ENCODE data around the gene NTNG1.

The NTNG1 gene

DNA sequence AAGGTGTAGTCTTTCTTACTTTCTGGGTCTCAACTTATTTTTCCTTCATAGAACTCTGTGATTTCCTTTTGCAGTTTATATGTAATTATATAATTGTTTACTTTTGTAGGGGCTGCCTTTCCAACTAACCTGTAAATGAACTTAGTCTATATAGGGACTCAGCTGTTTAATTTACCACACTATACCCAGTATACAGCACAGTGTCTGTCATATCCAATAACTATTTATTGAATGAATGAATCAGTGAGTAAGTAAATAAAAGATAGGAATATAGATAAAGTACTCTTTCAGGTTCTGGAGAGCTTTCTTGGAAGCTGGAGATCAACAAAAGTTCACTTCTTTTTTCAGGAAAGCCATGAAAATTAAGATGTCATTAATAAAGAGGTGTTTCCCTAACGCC is 174.8 kb downstream of the NTNG1 start:
- Histone ChIP-seq H3K9ac (no peak overlapping the region), H3K4me2 (no peak overlapping the region), H3K27me3 (ENCODE audit: insufficient read depth, low read depth) (no peaks in the 10 kb centered on the region), H3K27ac (no peak overlapping the region), H3K4me3 (IDR thresholded peaks at IDR 0.05; ENCODE audit: insufficient read depth, low read depth, low read length) (no peak overlapping the region), H3K79me2 (ENCODE audit: insufficient read depth, low read depth) (no peaks in the 10 kb centered on the region), H3K36me3 (ENCODE audit: insufficient read depth) (no peaks in the 10 kb centered on the region), H4K20me1 (ENCODE audit: insufficient read depth) (no peaks in the 10 kb centered on the region), H2AFZ (ENCODE audit: low read depth) (no peak overlapping the region), H3K4me1 (ENCODE audit: low read depth, poor library complexity, severe bottlenecking) (no peaks in the 10 kb centered on the region)
- TF ChIP-seq, protein P1, sequence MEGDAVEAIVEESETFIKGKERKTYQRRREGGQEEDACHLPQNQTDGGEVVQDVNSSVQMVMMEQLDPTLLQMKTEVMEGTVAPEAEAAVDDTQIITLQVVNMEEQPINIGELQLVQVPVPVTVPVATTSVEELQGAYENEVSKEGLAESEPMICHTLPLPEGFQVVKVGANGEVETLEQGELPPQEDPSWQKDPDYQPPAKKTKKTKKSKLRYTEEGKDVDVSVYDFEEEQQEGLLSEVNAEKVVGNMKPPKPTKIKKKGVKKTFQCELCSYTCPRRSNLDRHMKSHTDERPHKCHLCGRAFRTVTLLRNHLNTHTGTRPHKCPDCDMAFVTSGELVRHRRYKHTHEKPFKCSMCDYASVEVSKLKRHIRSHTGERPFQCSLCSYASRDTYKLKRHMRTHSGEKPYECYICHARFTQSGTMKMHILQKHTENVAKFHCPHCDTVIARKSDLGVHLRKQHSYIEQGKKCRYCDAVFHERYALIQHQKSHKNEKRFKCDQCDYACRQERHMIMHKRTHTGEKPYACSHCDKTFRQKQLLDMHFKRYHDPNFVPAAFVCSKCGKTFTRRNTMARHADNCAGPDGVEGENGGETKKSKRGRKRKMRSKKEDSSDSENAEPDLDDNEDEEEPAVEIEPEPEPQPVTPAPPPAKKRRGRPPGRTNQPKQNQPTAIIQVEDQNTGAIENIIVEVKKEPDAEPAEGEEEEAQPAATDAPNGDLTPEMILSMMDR (conservative IDR thresholded peaks at IDR 0.05; ENCODE audit: low read depth, low read length), result no peak

DNA sequence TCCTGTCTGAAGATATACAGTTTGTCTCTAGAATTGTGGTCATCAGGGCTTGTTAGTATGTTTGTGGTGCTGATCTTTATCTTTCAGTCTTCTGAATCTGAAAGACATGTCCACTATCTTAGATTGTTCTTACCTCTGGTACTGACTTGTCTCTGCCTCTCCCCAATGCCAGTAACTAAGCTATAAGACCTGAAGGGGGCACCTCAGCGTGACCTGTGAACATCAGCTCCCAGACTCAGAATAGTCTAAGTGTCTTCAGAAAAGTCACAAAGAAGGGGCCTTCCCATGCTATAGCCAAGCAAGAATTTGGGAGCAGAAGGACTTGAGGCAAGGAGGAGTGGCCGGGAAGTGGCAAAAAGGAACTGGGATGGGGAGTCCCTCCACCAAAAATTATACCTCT is 178.1 kb downstream of the NTNG1 start:
- H3K4me1 ChIP-seq (ENCODE audit: low read depth, poor library complexity, severe bottlenecking), result no peaks in the 10 kb centered on the region

DNA sequence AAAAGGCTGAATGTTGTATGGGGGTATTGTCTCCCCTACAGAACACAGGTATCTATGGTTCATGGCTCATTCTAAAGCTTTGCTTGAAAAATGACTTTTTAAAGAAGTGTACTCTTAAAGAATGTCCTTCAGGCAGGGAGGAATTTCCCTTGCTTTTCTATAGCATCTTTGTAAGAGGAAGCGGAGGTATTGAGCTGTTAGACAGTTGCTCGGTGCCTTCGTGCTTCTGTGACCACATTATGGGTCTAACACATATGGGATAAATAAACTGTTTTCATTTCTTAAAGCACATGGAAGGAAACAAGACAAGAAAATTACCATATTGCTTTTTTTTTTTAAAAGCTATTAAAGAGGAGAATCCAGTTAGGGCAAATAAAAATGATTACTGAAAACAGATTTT is 182.9 kb downstream of the NTNG1 start:
- Histone ChIP-seq H3K27me3 (ENCODE audit: insufficient read depth, low read depth) (no peaks in the 10 kb centered on the region), H3K27ac (no peak overlapping the region), H3K4me1 (ENCODE audit: low read depth, poor library complexity, severe bottlenecking) (no peaks in the 10 kb centered on the region), H2AFZ (ENCODE audit: low read depth) (no peak overlapping the region), H3K79me2 (ENCODE audit: insufficient read depth, low read depth) (no peaks in the 10 kb centered on the region), H3K4me2 (no peak overlapping the region), H3K36me3 (ENCODE audit: insufficient read depth) (no peaks in the 10 kb centered on the region), H3K9ac (no peak overlapping the region), H4K20me1 (ENCODE audit: insufficient read depth) (no peaks in the 10 kb centered on the region), H3K4me3 (IDR thresholded peaks at IDR 0.05; ENCODE audit: insufficient read depth, low read depth, low read length) (no peak overlapping the region)
- TF ChIP-seq, protein P1 (conservative IDR thresholded peaks at IDR 0.05; ENCODE audit: low read depth, low read length), result no peak

More for the DNA sequence above, 178.1 kb downstream of the NTNG1 start:
- H3K9ac ChIP-seq, result no peak overlapping the region
- no peaks in the 10 kb centered on the region for H3K27me3 ChIP-seq (ENCODE audit: insufficient read depth, low read depth)
- H3K27ac ChIP-seq, result no peak overlapping the region
- no peak overlapping the region for H3K4me3 ChIP-seq (IDR thresholded peaks at IDR 0.05; ENCODE audit: insufficient read depth, low read depth, low read length)
- TF ChIP-seq, protein P1 (conservative IDR thresholded peaks at IDR 0.05; ENCODE audit: low read depth, low read length), result no peak
- no peaks in the 10 kb centered on the region for H4K20me1 ChIP-seq (ENCODE audit: insufficient read depth)
- H3K79me2 ChIP-seq (ENCODE audit: insufficient read depth, low read depth), result no peaks in the 10 kb centered on the region
- no peak overlapping the region for H3K4me2 ChIP-seq
- no peaks in the 10 kb centered on the region for H3K36me3 ChIP-seq (ENCODE audit: insufficient read depth)
- H2AFZ ChIP-seq (ENCODE audit: low read depth), result no peak overlapping the region

DNA sequence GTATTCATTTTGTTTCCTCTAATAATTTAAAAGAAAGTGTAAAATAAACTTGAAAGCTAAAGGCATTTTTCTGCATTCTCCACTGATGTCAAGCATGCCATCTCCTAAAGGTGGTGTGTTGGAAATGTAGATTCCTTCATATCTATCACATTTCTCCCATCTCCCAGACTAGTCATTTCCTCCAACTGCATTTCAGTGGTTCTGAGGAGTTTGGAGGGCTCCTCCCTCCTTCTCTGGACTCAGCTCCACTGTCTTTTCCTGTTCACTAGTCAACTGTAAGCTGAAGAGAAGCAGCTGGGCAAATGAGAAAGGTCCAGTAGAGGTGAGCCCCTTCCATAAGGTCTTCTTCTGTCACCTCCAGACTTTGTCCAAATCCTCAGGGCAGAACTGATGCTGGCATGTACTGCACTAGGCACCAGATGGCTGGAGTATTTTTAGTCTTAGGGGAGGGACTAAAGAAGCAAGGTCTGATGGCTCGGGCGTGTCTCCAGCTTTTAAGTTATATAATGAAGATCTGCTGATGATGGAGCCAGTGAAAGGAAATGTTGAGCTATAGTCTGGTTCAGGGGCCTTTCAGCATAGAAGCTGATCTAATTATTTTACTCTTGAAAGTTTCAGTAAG is 186.1 kb downstream of the NTNG1 start:
- Histone ChIP-seq H3K27ac (no peak overlapping the region), H2AFZ (ENCODE audit: low read depth) (no peak overlapping the region)

More for the DNA sequence above, 186.1 kb downstream of the NTNG1 start:
- Histone ChIP-seq H3K9ac (no peak overlapping the region), H4K20me1 (ENCODE audit: insufficient read depth) (no peaks in the 10 kb centered on the region), H3K4me3 (IDR thresholded peaks at IDR 0.05; ENCODE audit: insufficient read depth, low read depth, low read length) (no peak overlapping the region), H3K36me3 (ENCODE audit: insufficient read depth) (no peaks in the 10 kb centered on the region), H3K79me2 (ENCODE audit: insufficient read depth, low read depth) (no peaks in the 10 kb centered on the region), H3K27me3 (ENCODE audit: insufficient read depth, low read depth) (no peaks in the 10 kb centered on the region), H3K4me1 (ENCODE audit: low read depth, poor library complexity, severe bottlenecking) (no peaks in the 10 kb centered on the region), H3K4me2 (no peak overlapping the region)
- TF ChIP-seq, protein P1 (conservative IDR thresholded peaks at IDR 0.05; ENCODE audit: low read depth, low read length), result no peak
